ENCODE measurements around the gene SPDYE1. TPM values are rescaled to one million over a fixed set of nuclear protein-coding genes. Genes with fewer than 3 reads are reported as not detected.
A peak's percentile ranks its signal among the peaks of the same experiment; 100 is the strongest.

Gene SPDYE1
- total and polyA plus RNA-seq, 2 of the 13 experiments (the other 11 are each of a cell fraction or from before 2014, with no cell fraction given), result not detected

GRCh38 chr7:44044315-44045225 is 46.9 kb downstream of the SPDYE1 start, which contains the start of gene DBNL (continued):
- TF ChIP-seq ATF3 (CRISPR knock-in tag; IDR thresholded peaks at IDR 0.05) (no peak), IKZF5 (CRISPR knock-in tag; IDR thresholded peaks at IDR 0.05) (peak; percentile 64), TGIF2 (CRISPR knock-in tag; IDR thresholded peaks at IDR 0.05) (peak; percentile 86), NFYC (CRISPR knock-in tag; IDR thresholded peaks at IDR 0.05) (0 out of 2 replicates have a peak, but pooled peaks have one; percentile 16), ZSCAN29 (CRISPR knock-in tag; conservative IDR thresholded peaks at IDR 0.05) (no peak), AFF4 (CRISPR knock-in tag; IDR thresholded peaks at IDR 0.05) (no peak), YY1 (IDR thresholded peaks at IDR 0.05; ENCODE audit: insufficient read depth, insufficient replicate concordance, low read depth, low read length) (peak; percentile 84), ZNF234 (CRISPR knock-in tag; conservative IDR thresholded peaks at IDR 0.05) (no peak; the same call in 1 of the 2 replicates), ZNF343 (CRISPR knock-in tag; IDR thresholded peaks at IDR 0.05) (no peak), HMG20B (CRISPR knock-in tag; conservative IDR thresholded peaks at IDR 0.05) (no peak), STAT6 (CRISPR knock-in tag; IDR thresholded peaks at IDR 0.05; ENCODE audit: borderline replicate concordance) (no peak), SCMH1 (CRISPR knock-in tag; IDR thresholded peaks at IDR 0.05; ENCODE audit: borderline replicate concordance) (no peak), KDM1A (CRISPR knock-in tag; IDR thresholded peaks at IDR 0.05) (no peak), ZBTB3 (CRISPR knock-in tag; IDR thresholded peaks at IDR 0.05; ENCODE audit: borderline replicate concordance, low read depth) (no peak), MYPOP (CRISPR knock-in tag; IDR thresholded peaks at IDR 0.05) (peak; percentile 60), ATM (IDR thresholded peaks at IDR 0.05; ENCODE audit: borderline replicate concordance) (no peak), ZNF512 (CRISPR knock-in tag; IDR thresholded peaks at IDR 0.05) (no peak), ETV6 (CRISPR knock-in tag; conservative IDR thresholded peaks at IDR 0.05) (no peak)
